Measurements from ENCODE around the gene RASA3.

Gene RASA3

GRCh38 chr13:113980489-113981064, 151.8 kb downstream of the RASA3 start:
- Histone ChIP-seq H3K36me3 (ENCODE audit: insufficient read depth, low read length) (peaks cover 51% of the 10 kb centered on the region), H3K4me1 (ENCODE audit: insufficient read depth, low read length) (no peaks in the 10 kb centered on the region), H3K27ac (ENCODE audit: low read length) (no peak overlapping the region), H4K20me1 (ENCODE audit: insufficient read depth, low read length) (peaks cover 17% of the 10 kb centered on the region; the same call in 1 of the 2 replicates), H3K9ac (ENCODE audit: low read depth, low read length) (no peak overlapping the region), H3K79me2 (ENCODE audit: insufficient read depth, low read length) (no peaks in the 10 kb centered on the region), H3K4me2 (ENCODE audit: insufficient read depth, low read length) (no peak overlapping the region), H3K27me3 (ENCODE audit: insufficient read depth, low read length, poor library complexity) (no peaks in the 10 kb centered on the region), H2AFZ (ENCODE audit: low read depth, low read length) (no peak overlapping the region), H3K4me3 (ENCODE audit: low read depth in 1 of 2, low read length in 2 of 2) (no peak overlapping the region), H3K9me3 (ENCODE audit: insufficient read depth, low read length, severe bottlenecking) (no peaks in the 10 kb centered on the region)
- TF ChIP-seq EZH2 (IDR thresholded peaks at IDR 0.05; ENCODE audit: borderline replicate concordance, low read depth, low read length, severe bottlenecking), result no peak
- no peak for TF ChIP-seq CTCF (IDR thresholded peaks at IDR 0.05; ENCODE audit: borderline replicate concordance, extremely low read depth, low read length, poor library complexity, severe bottlenecking)
- ATAC-seq (ENCODE audit: insufficient read depth, low read depth) (no peak), DNase-seq (no peak)

- H2AFZ ChIP-seq (ENCODE audit: low read depth, low read length), result no peak overlapping the region
- TF ChIP-seq CTCF (IDR thresholded peaks at IDR 0.05; ENCODE audit: borderline replicate concordance, extremely low read depth, low read length, poor library complexity, severe bottlenecking) (no peak), EZH2 (IDR thresholded peaks at IDR 0.05; ENCODE audit: borderline replicate concordance, low read depth, low read length, severe bottlenecking) (no peak)
- DNase-seq (no peak), ATAC-seq (ENCODE audit: insufficient read depth, low read depth) (no peak)
- no peaks in the 10 kb centered on the region for H3K27me3 ChIP-seq (ENCODE audit: insufficient read depth, low read length, poor library complexity)
- H3K4me3 ChIP-seq (ENCODE audit: low read depth in 1 of 2, low read length in 2 of 2), result no peak overlapping the region
- H3K4me1 ChIP-seq (ENCODE audit: insufficient read depth, low read length), result no peaks in the 10 kb centered on the region
- peaks cover 58% of the 10 kb centered on the region for H3K36me3 ChIP-seq (ENCODE audit: insufficient read depth, low read length)
- no peaks in the 10 kb centered on the region for H3K9me3 ChIP-seq (ENCODE audit: insufficient read depth, low read length, severe bottlenecking)
- H3K4me2 ChIP-seq (ENCODE audit: insufficient read depth, low read length), result no peak overlapping the region
- H3K9ac ChIP-seq (ENCODE audit: low read depth, low read length), result no peak overlapping the region
- peaks cover 17% of the 10 kb centered on the region; the same call in 1 of the 2 replicates for H4K20me1 ChIP-seq (ENCODE audit: insufficient read depth, low read length)
- H3K27ac ChIP-seq (ENCODE audit: low read length), result no peak overlapping the region
- H3K79me2 ChIP-seq (ENCODE audit: insufficient read depth, low read length), result no peaks in the 10 kb centered on the region
Measured at GRCh38 chr13:113979791-113980471, 152.5 kb downstream of the RASA3 start.

GRCh38 chr13:113978741-113979481, 153.5 kb downstream of the RASA3 start:
- H3K9me3 ChIP-seq (ENCODE audit: insufficient read depth, low read length, severe bottlenecking), result no peaks in the 10 kb centered on the region
- no peak overlapping the region for H3K27ac ChIP-seq (ENCODE audit: low read length)
- no peak overlapping the region for H3K4me2 ChIP-seq (ENCODE audit: insufficient read depth, low read length)
- H3K9ac ChIP-seq (ENCODE audit: low read depth, low read length), result no peak overlapping the region
- TF ChIP-seq CTCF (IDR thresholded peaks at IDR 0.05; ENCODE audit: borderline replicate concordance, extremely low read depth, low read length, poor library complexity, severe bottlenecking) (no peak), EZH2 (IDR thresholded peaks at IDR 0.05; ENCODE audit: borderline replicate concordance, low read depth, low read length, severe bottlenecking) (no peak)
- ATAC-seq (ENCODE audit: insufficient read depth, low read depth), result no peak
- peaks cover 64% of the 10 kb centered on the region for H3K36me3 ChIP-seq (ENCODE audit: insufficient read depth, low read length)
- no peaks in the 10 kb centered on the region for H3K4me1 ChIP-seq (ENCODE audit: insufficient read depth, low read length)
- no peaks in the 10 kb centered on the region for H3K79me2 ChIP-seq (ENCODE audit: insufficient read depth, low read length)
- H4K20me1 ChIP-seq (ENCODE audit: insufficient read depth, low read length), result peaks cover 17% of the 10 kb centered on the region; the same call in 1 of the 2 replicates
- no peak overlapping the region for H2AFZ ChIP-seq (ENCODE audit: low read depth, low read length)
- no peaks in the 10 kb centered on the region for H3K27me3 ChIP-seq (ENCODE audit: insufficient read depth, low read length, poor library complexity)
- no peak overlapping the region for H3K4me3 ChIP-seq (ENCODE audit: low read depth in 1 of 2, low read length in 2 of 2)
- DNase-seq, result no peak

Measured in DND-41 (cell line).